T-helper 2 cell treated with Interferon-gamma antibody and Interleukin-4, amounts not matched to agents 100 ng/mL and 5 ng/mL, for 36 hours (primary cell): Measurements from ENCODE around the gene RELN. TPM values are rescaled to one million over a fixed set of nuclear protein-coding genes. Genes with fewer than 3 reads are reported as not detected.

ENCODE experiments used
- intact Hi-C: fragments of 100-400 bp; cut with micrococcal nuclease; formaldehyde crosslinking; loops from one replicate; pipeline ENCODE4 v1.15.1; 2023
- total RNA-seq: library from RNA; stranded (reverse); gene quantifications from 2 replicates; pipeline ENCODE4 v1.2.3, GENCODE V29; 2022

RELN gene
- total RNA-seq, 1 donor from 2014 or later, result not detected

DNA sequence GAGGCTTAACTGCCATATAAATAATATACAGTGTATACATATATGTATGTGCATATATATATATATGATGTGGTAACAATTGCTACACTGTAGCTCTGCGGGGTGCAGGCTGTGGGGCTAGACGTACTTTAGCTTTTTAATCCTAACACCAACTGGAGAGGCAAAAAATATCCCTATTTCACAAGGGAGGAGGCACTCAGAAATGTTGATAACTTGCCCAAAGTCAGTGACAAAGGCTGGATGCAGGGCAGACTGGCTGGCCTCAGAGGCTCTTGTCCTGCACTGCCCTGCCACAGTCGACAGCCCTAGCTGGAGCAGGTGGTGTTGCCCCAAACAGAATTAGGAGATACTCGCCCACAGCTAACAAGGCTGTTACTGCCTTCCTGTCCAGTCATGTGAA is 1.5 kb upstream of the RELN start:
- intact Hi-C loops, result no loop called here

DNA sequence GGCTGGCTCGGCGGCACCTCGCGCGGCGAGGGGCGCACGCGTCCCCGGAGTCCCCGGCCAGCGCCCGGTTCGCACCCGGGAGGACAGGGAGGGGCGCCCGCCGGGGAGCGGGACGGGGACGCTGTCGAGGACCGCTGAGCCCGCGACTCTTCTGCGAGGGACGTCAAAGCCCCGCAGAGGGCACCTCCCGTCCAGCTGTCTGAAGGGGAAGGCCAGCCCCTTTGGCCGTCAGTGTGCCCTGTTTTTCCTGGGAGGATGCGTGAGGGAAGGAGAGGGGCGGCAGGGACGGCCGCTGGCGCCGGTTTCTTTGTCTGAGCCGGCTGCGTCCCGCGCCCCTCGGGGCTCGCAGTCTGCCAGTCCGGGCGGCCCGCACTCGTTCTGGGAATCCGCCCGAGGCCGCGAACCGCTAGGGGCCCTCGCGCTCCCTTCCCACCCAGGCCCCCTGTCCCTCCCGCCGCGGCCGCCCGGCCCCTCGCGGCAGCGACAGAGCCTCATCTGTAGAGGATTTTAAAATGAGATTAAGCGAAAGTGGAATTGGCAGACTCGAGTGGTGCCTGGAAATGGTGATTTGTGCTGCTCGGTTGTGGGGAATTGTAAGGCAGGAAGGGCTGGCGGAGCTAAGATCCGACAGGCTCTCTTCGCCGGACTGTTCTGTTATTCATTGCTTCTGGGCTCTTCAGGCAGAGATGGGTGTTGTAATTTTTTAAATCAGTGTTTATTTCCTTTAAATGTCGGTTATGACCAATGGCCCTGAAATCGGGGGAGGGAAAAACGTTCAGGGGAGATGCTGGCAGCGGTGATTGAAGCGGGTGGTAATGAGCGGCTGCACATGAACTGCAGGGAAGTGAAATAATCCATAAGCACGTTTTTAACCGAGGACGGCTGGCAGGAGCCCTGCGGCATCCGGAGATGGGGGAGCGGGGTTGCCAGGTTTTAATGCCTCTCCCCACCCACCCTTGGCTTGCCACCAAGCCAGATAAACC is 618 bp upstream of the RELN start:
- intact Hi-C loops, result no loop called here

DNA sequence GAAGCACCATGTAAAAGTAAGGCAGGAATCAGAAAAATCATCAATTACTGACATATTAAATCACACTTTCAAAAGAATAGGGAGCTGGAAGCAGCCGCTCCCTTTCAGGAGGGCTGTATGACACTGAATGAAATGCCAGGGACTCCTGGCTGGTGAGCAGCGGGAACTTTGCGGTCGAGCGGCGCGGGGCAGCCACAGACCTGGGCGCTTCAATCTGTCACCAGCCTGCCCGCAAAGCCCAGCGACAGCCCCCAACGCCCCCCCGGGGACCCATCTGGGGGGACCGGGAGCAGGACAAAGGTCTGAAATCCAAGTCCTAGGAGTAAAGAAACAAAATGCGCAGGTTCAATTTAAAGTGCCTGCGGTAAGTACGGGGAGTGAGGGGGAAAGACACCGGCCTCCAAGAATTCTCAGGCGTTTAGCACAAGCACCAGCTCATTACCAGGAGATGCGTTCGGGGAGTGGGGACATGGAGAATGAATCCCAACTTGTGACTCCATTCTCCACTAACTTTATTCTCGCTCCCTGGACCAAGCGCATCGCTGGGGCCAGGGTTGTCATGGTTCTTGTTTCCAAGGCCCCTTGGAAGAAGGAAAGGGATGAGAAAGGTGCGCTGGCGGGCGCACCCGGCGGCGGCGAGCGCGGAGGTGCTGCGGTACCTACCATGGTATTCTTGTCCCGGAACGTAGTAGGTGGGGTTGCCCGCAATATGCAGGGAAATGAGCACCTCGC is 824 bp downstream of the RELN start:
- intact Hi-C loops, result no loop called here

- intact Hi-C loops, result no loop called here
Observed at GRCh38 chr7:103987451-103987850, 2.0 kb downstream of the RELN start.

- intact Hi-C loops, result no loop called here
Observed at GRCh38 chr7:103985565-103986126, 3.8 kb downstream of the RELN start.

- intact Hi-C loops, result no loop called here
Observed at GRCh38 chr7:103984050-103984449, 5.4 kb downstream of the RELN start.

DNA sequence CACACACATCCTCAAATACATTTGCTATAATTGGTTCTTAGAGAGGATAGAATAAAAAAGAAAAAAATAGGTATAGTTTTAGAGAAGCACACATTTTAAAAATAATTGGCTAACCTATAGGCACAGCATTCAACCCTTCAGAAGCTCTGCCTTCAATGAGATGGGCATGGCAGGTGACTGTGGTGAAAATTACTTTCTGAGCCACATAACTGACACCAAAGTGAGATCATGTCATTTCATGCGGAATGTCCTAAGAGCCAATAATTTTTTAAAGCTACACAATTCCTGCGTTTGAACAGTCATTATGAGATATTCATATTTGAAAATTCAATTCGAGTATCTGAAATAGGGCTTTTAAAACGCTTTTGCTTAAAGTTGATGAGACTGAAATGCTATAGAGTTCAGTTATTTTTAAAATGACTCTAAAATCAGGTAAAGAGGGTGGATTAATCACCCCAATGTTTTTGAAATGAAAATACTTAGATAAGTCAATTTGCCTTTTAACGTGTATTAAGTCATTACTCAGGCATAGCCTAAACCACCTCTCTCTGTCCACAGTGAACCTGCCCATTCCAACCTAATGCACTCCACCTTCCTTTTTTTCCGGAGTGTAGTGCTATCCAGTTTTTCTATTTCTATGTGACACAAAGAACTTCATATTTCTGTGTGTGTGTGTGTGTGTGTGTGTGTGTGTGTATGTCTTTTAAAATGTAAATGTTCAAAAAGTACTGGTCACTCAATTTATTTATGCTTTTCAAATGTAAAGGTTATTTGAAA is 6.1 kb downstream of the RELN start:
- intact Hi-C loops, result no loop called here

- intact Hi-C loops, result no loop called here
Observed at GRCh38 chr7:103981003-103981423, 8.4 kb downstream of the RELN start.

DNA sequence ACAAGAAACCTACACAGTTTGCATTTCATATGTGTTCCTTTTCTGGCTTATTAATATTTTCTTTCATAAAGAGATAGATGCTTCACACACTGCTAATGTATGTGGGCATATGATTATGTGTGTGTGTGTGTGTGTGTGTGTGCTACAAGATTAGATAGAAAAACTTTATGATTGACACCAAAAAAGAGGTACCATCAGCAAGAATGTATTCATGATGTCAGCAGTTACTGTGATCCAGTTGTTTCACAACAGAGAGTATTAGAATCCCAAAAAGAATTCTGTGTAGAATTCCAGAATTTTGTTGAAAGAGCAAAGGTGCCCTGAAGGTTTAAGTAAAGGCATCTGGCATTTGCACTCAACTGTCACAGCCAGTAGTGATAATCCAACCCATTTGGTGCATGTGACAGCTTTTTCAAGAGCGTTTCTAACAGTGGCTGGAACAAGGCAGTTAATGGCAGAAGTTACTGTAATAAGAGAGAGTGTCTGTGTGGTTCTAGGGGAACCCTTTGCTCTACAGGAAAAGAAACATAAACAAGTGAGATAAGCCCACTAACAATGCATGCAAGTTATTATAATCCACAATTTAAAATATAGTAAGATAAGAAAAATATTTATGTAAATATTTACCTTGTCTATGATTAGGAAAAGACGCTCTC is 16.6 kb downstream of the RELN start:
- intact Hi-C loops, result no loop called here

- intact Hi-C loops, result no loop called here
Observed at GRCh38 chr7:103967401-103967800, 22.1 kb downstream of the RELN start.

DNA sequence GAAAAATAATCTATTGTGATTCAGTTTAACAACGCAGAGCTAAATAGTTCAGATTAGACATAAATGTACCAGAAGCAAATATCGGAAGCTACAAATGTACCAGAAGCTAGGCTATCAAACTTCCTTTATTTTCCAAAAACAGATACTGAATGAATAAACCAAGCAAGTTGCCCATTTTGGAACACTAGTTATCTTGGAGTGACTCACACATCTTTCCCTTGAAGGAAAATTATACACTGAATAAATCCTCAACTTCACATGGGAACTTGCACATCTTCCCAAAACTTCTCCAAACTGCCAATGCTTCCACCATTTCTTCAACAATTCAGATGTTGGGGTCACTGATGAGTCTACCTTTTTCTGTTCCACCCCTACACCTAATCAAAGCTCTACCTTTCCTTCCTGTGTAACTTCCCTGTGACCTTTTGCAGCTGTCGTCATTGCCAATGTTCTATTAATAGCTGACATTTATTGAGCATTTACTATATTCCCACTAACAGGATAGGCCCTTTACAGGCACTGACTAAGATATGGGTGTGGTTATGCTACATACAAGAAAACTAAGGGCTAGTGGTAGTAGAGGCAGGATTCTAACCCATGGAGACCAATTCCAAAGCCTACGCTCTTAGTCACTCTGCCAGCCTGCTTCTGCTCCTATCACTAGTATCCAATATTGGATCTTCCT is 22.7 kb downstream of the RELN start:
- intact Hi-C loops, result no loop called here

DNA sequence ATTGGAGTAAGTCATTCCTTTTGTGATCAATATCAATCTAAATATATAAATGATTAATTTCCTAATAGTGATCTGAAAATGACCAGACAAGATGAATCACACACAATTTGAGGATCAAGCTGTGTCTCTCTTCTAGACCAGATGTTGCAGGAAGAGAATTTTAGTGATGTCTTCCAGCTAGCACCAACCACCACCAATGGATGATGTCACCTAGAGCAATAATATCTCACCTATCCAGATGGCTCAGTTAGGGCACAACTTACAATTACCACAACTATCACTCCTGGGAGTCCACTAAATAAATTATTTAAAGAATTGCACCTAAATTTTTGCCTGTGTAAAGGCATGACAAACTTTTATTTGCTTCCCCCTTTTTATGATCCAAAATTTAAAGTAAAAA is 25.2 kb downstream of the RELN start:
- intact Hi-C loops, result no loop called here

DNA sequence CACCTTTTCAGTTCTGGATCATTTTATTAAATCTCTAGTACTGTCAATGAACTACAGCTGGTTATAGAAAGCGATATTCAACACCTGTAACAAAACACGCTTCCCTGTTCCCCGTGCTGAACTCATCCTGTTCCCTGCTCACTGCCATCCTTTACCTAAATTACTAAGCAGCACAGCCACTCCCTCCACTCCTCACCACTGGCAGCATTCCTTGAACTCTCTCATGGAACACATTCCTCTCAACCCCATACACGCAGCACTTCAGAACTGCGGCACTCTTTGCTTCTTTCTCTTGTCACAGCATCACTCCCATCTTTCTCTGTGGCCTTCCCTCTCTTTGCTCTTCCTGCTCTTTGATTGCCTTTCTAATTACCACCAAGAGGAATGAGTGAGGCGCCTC is 27.4 kb downstream of the RELN start:
- intact Hi-C loops, result no loop called here

DNA sequence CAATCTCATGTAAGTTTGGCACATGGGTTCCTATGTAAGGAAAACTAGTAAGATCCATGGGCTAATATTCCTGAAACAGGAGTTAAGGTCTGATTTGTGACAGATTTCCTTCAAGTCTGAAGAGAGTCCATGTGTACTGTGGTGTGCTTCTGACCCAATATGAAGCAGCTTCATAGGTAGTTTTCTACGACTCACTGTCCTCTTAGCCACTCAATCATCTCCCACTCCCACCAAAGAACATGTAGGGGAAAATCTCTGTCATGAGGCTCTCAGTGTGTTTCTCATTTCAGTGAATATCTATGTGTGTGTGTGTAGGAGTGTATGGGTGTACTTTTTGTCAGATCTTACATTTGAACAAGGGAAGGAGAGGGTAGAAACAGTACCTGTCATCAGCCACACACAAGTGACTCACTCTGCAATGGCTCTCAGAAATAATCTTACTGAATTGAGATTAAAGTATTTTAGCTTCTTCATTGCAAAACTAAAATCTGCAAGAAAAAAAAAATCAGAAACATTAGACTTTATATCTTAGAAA is 31.1 kb downstream of the RELN start:
- intact Hi-C loops, result no loop called here

DNA sequence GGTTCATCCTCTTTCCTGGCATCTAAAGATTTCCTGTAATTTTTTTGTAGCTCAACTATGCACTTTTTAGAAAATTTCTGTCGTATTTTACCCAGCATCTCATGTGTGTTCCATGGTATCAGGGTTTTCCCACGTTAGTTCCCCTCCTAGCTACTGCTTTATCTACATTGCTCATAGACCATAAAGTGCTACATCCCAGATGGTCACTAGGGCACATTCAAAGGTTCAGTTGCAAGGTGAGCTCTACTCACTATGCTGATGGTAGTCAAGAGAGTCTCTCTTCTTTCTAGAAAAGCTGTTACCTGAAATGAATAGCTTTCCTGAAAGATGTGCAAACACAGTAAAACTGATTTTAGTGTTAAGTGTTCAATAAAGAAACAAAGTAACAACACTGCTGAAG is 33.5 kb downstream of the RELN start:
- intact Hi-C loops, result no loop called here

DNA sequence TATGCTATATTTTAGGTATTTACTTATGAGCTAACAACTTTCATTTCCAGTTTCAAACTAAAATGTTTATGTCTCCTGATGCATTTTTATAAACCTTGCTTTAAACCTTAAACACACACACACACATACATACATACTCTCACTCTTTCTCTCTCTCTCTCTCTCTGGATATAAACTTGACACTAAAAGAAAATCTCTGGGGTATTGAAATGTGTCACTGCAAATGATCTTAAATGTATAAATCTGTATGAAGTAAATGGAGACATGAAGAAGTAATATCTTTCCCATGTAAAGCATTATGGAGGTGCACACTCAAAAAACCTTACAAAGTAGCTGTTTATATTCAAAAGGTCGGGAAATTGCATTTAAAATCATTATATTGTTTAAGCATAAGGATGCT is 37.0 kb downstream of the RELN start:
- intact Hi-C loops, result no loop called here

- intact Hi-C loops, result no loop called here
Observed at GRCh38 chr7:103951311-103951710, 38.1 kb downstream of the RELN start.

GRCh38 chr7:103949374-103949773 is 40.1 kb downstream of the RELN start:
- intact Hi-C loops, result no loop called here

- intact Hi-C loops, result no loop called here
Observed at GRCh38 chr7:103947026-103947655, 42.3 kb downstream of the RELN start.
